GM13977 (cell line): ENCODE measurements around the gene NOLC1.

Experiments
- DNase-seq: peaks from one replicate; pipeline ENCODE4 v3.0.0; 2012; ENCODE audit warnings: low spot score
- in situ Hi-C: fragments of 300-500 bp; cut with MboI; formaldehyde crosslinking; loops from one replicate; pipeline ENCODE4 v1.12.0; 2022; ENCODE audit warnings: low sequenced_read_pairs, low pct_unique_long_range_greater_than_20kb, mixed read lengths, inconsistent platforms; ENCODE audit not compliant: unreplicated experiment
- TF ChIP-seq, protein P1 (sequence below): IDR thresholded peaks from 2 replicates; pipeline ENCODE4 v1.5.1; 2012; ENCODE audit warnings: mild to moderate bottlenecking, control low read depth; ENCODE audit not compliant: insufficient read depth; ENCODE audit errors: extremely low read depth, missing control alignments

Gene NOLC1

DNA sequence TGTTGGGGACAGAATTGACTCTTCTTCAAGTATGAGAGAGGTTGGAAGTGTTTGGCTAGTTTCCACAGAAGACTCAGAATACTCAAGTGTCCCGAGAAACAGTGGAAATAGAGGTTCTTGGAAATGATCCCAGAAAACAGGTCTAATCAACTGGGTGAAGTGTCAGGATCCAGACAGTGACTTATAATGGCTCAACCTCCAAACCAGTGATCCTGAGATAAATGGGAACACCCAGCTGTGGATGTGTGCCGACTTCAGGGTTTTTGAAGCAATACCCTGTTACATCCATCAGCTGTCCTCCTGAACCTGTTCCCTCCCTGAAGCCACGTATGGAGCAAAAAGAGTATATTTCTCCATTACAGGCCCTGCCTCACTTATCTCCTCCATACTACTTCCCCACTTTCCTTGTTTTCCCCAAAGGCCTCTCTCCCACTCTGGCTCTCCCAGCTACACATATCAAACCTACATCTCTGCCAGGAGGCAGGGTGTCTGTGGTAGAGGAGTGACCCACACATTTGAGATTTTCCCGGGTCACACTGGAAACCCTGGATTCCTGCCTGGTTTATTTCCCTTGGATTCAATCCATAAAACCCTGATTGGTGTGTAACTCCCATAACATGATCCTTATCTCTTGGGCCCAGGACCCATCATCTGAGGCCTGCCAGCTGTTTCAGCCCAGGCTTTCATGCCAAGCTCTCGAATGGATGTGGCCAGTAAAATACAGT is 56.3 kb downstream of the NOLC1 start:
- TF ChIP-seq, protein P1, sequence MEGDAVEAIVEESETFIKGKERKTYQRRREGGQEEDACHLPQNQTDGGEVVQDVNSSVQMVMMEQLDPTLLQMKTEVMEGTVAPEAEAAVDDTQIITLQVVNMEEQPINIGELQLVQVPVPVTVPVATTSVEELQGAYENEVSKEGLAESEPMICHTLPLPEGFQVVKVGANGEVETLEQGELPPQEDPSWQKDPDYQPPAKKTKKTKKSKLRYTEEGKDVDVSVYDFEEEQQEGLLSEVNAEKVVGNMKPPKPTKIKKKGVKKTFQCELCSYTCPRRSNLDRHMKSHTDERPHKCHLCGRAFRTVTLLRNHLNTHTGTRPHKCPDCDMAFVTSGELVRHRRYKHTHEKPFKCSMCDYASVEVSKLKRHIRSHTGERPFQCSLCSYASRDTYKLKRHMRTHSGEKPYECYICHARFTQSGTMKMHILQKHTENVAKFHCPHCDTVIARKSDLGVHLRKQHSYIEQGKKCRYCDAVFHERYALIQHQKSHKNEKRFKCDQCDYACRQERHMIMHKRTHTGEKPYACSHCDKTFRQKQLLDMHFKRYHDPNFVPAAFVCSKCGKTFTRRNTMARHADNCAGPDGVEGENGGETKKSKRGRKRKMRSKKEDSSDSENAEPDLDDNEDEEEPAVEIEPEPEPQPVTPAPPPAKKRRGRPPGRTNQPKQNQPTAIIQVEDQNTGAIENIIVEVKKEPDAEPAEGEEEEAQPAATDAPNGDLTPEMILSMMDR = no peak
- DNase-seq = no peak
- in situ Hi-C loops = no loop called here

- DNase-seq = no peak
- TF ChIP-seq, protein P1 = no peak
- in situ Hi-C loops = no loop called here
Measured at GRCh38 chr10:102211615-102212299, 59.6 kb downstream of the NOLC1 start.
